GF-D8 (cell line): ENCODE measurements around the gene CXCR5.
A peak's percentile ranks its signal among the peaks of the same experiment; 100 is the strongest.

Source experiments
- DNase-seq: peaks from one replicate; lab custom pipeline; 2025; lab: John Stamatoyannopoulos, UW

CXCR5 gene

DNA sequence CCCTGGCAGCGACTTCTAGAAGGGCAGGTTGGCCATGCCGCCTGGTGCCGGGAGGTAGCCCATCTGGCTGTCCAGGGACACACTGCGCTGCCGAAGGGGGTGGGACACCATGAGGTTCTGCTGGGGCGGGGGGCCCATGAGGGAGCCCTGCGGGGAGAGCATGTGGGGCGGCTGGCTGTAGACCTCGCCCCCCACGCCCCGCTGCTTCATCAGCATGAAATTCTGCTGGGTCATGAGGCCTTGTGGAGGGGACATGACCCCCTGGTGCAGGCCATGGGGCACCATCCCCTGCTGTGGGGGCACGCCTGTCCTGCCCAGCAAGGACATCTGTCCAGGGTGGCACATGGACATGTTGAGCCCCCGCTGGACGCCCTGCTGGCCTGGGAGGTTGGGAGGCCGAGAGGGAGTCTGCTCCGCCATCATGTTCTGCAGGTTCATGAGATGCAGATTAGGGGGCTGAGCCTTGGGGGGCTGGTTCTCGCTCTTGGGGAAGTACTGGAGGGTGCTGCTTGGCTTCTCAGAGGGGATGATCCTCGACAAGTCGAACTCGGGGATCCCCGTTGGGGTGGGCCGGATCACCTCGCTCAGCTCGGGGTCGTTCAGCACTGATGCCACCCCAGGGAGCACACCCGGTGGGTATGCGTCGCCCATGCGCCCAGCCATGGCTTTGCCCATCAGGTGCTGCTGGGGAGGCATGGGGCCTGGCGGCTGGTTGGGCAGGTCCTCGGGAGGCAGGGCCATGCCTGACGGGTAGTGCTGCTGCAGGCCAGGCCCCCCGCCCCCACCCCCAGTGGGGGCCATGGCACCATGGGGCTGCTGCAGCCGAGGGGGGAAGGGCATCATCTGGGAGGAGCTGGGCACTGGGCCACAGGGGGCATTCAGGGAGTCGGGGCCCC, 15.0 kb downstream of the CXCR5 start:
- no peak for DNase-seq

DNA sequence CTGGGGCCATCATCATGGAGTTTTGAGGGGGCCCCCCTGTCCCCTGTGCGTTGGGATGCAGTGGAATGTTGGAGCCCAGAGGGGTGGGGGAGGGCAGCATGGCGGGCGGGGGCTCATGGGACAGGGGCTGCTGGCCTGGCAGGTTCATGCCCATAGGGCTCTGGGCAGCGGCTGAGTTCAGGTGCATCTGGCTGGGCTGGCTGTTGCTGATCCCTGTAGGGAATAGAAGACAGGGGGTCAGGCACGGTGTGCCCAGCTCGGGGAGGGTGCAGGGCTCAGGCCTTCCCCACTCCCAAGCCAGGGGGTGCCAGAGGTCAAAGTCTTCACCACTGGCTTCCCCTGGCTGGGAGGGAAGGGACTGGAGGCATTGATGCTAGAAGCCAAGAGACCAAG, 15.6 kb downstream of the CXCR5 start:
- no peak for DNase-seq

DNA sequence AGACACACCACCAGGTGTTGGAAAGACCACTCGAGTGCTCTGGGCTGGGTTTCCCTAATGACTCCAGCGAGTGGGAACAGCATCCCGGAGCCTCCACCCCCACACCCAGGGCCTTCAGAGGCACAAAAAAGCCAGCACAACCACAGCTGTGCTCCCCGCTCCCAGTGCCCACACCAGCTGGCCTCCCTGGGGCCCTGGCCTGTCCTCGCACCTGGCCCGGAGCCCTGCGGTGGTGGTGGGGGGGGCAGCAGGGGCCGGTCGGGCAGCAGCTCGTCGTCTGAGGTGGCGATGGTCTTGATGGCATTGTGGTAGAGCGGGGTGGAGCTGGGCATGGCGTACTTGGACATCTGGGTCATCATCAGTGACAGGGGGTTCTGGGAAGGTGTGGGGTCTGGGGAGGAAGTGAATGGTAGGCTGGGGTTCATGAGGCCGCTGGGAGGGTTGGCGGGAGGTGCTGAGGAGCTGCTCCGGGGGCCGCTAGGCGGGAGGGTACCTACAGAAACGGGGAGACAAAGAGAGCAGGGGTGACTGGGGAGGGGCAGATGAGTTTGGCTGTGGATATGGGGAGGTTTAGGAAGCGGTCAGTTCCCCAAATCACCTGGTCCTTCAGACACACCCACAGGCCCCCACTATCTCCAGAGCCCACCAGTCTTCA, 16.1 kb downstream of the CXCR5 start:
- DNase-seq: no peak

DNA sequence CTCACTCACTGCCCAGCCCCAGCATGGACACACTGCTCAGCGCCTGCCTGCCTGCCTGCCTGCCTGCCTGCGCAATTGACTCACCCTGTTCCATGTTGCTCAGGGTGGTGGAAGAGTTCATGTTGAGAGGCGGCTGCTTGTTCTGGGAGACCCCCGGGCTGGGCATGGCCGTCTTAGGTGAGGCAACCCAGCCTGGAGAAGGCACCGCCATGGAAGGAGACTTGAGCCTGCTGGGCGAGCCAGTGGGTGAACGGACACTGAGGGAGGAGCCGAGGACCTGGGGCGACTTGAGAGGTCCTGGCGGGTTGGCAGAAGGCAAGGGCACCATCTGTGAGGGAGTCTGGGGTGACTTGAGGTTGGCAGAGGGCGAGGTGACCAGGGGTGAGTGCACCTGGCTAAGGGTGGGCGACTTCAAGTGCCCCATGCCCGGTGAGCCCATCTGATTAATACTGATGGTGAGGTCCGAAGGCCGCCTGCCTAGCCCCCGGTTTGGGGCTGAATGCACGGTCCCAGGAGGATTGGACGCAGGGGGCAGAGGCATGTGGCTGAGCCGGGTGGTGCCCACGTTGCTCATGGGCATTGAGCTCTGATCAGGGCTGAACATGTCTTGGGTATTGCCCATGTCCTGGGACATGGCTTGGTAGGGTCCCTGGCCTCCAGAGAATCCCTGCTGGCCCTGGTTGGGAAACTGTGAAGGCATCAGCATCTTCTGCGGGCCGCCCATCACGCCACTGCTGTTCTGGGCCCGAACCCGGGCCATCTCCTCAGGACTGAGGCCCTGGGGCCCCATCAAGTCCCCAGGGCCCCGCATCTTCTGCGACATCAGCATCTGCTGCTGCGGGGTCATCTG, 17.1 kb downstream of the CXCR5 start:
- no peak for DNase-seq

DNA sequence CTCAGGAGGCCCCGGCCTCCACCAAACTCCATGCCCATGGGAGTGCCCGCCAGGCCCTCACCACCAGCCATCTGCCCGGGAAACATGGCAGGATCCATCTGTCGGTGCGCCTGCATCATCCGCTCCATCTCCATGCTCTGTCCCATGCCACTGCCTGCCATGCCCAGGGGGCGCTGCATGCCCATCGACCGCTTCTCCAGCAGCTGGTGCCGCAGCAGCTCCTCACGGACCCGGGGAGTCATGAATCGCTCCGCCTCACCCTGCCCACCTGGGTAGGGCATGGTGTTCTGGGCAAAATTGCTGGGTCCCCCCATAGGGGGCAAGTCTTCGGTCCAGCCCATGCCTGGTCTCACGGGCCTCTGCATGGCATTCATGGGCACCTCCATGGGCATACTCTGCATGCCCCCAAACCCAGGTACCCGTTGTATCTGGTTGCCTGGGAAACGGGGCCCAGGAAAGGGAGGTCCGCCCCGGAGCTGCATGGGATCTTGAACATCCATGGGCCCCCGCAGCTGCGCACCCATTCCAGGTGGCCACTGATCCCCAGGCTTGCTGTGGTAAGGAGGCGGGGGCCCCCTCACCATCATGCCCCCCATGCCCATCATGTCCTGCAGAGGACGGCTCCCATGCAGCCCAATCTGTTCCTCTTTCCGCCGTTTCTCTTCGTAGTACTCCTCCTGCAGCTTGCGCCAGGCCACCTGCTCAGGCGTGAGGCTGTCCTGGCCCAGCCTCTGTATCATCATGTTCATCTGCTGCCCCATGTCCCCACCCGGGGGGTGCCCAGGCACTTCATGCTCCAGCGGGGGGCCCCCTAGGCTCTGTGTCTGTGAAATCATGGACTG, 18.0 kb downstream of the CXCR5 start:
- no peak for DNase-seq

DNA sequence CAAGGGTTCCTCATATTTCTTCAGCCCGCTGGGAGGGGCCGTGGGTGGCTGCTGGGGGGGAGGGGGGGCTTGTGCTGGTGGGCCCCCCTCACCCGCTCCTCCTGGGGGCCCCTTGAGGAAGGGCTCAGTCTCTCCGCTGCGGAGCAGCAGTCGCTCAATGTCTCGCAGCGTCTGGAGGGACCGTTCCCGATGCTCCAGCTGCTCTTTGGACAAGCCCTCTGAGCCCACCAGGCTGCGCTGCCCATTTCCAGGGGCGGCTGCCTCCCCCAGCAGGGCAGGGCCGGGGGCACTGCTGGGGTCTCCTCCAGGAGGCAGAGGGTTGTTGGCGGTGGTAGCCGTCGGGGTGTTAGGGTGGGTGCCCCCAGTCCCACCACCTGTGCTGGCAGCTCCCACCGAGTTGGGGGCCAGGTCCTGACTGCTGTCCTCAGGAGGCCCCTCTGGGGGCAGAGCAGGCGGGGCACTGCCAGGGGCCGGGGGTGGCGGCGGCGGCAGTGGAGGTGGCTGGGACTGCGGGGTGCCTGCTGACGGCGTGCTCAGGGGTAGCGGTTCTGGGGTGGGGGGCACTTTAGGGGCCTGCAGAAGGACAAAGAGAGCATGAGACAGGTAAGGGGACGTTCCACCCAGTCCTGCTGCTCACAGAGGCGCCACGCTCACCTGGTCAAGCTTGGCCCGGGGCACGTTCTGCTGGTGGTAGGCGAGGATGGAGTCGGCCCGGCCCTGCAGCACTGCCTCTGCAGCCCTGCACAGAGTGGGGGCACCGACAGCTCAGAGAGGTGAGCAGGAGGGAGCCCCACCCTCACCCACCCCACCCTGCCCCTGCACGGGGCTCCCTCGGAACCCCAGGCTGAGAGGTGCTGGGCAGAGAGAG, 18.9 kb downstream of the CXCR5 start:
- no peak for DNase-seq

DNA sequence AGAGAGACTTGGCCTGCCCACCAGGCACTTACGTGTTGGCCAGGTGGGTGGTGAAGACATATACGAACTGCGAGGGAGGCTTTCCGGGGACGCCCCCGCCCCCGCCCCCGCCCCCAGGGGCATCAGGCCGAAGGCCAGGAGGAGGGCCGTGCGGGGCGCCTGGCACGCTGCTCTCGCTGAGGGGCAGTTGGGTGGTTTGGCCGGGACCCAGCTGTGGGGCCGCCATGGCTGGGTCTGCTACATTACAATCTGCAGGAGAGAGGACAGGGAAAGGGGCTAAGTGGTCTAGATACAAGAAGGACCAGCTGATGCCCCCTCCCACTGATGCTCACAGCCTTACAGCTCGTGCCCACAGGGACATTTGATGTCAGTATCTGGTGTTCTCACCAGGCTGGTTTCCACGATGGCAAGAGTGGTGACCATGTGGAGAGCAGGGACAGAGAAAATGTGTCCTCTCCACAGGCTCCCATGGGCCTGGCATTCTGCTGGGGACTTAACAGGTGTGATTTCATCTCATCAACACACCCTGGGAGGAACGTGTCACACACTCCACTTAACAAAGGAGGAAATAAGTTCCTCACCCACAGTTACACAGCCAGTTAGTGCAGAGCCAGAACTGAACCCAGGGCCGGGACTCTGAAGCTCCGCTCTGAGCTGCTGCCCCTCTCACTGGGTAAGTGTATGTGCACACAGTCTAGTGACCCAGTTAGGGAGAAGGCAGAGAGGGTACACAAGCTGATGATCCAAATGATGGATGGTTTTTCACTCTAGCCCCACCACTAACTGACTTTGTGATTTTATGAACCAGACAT, 19.7 kb downstream of the CXCR5 start:
- no peak for DNase-seq

DNA sequence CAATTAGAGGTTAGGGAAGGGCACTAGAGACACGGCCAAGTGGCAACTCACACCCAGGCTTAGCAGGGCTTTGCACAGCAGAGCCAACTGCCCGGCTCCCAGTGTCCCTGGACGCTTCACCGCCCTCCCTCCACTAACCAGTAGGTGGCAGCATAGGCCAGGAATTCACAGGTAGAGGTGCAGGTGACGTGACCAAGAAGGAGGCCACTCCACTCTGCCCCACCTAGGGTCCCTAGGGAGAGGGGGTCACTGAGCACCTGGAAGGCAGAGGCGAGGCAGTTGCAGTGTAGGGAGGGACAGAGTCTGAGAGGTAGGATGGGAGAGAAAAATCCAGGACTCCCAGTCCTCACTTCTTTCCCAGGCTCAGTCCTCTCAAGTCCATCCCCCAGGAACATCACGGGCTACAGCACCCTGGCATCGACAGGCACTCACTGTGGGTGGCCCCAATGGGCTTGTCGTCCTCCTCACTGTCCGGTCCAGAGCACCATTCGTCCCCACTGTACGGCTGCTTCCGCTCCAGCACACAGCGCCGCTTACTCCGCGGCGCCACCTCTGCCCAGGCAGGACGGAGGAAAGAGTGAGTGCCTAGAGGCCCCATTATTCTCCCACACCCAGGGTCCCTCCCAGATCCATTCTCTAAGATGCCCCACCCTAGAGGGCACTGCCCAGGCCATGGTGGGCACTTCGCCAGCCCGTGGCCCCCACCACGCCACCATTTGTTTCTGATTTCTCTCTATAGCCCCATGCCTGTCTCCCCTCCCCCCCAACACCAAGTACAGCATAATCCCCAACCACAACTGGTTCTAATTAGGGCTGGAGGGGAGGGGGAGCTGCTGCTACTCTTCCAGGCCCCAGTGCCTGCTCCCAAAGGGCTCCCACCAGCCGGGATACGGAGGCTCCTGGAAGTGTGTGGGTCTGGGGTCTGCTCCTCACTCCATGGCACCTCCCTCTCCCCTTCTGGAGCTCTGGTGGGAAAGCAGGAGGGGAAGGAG, 23.7 kb downstream of the CXCR5 start:
- DNase-seq: peak; percentile 66

DNA sequence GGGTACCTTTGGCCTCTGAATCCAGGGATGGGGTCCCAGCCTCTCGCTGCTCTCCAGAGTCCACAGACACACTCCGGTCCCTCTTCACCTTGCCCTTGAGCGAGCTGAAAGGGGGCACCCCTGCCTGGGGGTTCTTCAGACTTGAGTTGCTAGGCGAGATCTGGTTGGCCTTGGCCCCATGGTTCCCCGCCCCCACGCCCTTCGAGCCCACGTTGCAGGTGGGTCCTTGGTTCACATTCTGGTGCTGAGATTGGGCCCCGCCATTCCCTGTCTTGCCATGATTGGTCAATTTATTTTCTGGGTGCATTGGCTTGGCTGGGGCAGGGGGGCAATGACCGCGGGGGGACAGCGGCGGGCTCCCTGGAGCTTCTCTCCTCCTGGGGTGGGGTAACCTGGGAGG, 24.6 kb downstream of the CXCR5 start:
- DNase-seq: no peak

DNA sequence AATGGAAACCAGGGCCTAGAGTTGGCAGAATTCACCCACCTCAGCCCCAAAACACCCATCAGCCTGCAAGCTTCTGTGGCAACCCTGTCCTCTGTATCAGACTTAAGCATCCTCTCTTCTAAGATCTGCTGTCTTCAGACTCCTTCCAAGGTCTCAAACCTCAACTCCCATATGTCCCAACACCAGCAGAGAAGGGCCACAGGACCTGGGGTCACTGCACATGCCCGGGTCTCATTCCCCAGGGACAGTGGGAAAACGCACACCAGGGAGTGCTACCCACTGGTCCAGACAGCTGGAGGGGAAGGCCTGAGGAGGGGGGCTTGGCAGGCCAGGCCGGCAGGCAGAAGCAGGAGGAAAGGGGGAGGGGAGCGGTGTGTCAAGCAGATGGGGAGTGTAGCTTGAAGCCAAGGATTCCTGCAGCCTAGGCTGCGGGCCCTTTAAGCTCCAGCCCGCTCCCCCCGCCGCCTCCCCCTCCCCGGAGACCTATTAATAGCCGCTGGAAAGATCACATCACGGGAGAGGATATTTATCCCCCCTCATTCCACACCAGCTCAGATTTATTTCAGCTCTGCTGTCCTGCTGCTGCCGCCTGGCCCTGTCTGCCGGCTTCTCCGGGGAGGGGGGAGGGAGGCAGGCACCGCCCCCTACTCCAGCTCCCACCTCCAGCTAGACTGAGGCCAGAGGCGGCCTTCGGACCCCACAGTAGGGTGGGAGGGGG, 25.4 kb downstream of the CXCR5 start:
- no peak for DNase-seq

DNA sequence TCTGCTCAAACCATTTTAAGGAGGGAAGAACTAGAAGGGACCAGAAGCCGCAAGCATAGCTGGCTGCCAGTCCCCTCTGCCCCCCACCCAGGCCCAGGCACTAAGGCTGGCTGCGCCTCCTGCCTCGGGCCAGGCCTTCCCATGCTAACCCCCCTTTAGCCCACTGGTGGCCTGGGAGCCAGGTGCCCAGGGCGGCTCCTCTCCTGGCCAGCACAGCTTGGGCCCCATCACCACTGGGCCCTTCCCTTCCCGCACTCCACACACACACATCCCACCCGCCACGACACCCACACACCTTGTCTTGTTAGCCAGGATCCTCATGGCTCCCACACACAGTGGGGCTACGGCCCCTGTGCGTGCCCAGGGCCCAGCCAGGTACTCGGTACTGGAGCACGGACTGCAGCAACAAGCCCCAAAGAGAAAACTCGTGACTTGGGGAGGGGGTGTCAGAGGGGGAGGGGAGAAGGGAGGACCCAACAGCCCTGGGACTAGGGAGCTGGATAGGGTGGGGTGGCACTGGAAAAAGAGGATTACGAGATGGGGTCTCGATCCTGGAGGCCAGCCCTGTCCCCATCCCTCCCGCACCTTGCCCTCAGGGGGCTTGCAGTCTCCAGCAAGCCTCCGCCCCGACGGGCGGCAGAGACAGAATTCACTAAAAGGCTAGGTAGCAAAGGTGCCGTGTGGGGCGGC, 26.1 kb downstream of the CXCR5 start:
- DNase-seq: no peak

DNA sequence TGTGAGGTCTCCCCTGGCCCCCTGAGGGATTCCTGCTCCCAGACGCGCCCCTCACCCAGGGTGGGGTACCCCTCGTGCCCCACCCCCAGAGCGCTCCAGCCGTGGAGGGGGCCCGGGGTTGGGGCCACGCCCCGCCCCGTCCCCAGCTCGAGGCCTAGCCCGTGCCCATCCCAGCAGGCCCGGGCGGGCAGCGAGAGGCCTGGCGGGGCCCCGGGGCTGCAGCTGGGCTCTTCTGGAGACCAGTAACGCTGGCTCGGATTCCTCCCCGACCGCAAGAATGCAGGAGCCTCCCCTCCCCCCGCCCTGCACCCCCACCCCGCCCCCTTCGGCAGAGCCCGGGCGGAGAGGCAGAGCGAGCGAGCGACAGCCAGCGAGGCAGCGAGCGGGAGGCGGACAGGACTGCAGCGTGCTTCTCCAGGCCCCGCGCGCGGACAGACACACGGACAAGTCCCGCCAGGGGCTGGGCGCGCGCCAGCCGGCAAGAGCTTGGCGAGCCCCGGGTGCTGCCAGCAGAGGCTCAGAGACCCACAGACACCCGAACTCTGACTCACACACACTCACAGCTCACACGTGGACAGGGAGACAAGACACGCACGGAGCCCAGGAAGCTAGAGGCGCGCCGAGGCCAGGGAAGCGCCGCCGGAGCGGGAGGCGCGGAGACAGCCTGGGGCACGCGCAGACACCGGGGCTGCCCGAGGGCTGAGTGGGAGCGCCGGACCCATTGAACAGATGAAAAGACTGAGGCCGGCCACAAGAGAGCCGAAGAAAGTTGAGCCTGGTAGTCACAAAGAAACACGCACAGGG, 26.8 kb downstream of the CXCR5 start:
- DNase-seq: no peak

DNA sequence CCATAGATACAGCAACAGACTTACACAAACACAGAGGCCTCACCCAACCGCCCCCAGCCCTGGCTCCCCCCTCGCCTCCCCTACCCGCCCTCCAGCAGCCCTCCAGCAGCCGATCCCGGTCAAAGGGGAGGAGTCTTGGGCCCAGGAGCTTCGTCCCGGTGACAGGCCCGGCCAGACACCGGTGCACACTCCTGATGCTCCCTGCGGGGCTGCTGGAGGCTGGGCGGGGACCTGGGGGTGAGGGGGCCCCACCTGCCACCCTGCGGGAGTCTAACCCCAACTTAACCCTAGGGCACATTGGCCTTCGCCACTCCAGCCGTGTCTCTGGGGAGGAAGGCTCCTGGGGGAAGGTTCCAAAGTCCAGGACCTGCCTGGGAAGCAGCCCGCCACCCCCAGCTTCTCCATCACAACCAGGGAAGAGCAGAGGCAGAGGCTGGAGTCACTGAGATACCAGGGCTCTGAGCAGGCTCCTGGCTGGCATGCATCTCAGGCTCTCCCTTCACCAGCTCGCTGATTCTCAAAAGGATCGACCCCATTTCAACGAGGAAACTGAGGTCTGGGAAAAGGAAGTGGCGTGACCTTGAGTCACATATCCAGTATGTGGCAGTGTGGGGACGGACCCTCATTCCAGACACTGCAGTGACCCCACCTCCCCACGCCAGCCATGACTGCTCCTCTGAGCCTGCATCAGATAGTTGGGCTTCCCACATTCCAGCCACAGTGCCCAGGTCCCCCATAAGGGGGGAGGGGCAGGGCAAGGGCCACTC, 27.6 kb downstream of the CXCR5 start:
- no peak for DNase-seq

DNA sequence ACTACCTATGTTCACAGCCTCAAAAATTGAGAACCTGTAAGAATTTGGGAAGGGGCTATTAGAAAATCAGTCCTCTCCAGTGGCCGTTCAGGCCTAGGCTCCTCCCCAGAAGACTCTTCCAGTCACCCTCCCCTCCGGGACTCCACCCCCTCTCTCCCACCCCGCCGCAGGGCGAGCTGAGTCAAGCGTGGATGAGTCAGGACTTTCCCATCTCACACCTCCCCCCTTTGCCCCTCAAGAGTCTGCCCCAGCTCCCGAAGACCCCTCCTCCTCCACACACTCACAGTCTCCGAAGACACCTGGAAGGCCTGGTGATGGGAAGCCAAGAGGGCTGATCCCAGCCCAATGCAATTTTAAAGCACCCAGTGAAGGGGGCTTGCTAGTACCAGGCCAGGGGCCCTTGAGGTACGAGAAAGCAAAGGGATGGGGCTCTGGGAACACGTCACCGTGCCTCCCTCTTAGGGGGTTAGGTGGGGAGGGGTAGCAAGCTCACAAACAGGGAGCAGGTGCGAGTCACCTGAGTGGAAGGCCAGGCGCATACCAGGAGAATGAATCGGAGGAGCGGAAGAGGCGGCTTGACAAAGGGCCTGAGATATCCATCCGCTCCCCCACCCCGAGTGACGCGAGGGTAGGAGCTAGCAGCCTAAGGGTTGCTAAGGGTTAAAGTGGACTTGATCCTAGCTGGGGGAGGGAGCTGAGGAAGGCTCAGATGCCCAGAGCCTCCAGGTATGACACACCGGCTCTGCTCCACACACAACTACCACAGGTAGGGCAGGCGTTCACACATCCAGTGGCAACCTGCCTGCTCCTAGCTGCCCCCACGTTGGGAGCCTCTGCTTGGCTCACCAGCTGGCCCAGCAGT, 28.4 kb downstream of the CXCR5 start:
- no peak for DNase-seq
